HepG2 (cell line): ENCODE measurements around the gene TJP1.

Experiments used
- DNMT1 ChIP-seq: sonication (generic); formaldehyde crosslinking; IDR thresholded peaks from 2 replicates; pipeline ENCODE4 v1.5.1; 2020; ENCODE audit warnings: mild to moderate bottlenecking, missing genetic modification reagents
- POGK ChIP-seq: sonication (generic); formaldehyde crosslinking; conservative IDR thresholded peaks from 2 replicates; pipeline ENCODE4 v1.8.0; 2022; ENCODE audit warnings: mild to moderate bottlenecking, moderate library complexity, missing genetic modification reagents
- POLR2A ChIP-seq, 2 experiments: IDR thresholded peaks; 2 replicates each; pipeline ENCODE4 v1.6.1; 2011; ENCODE audit warnings: low read depth in 2 of 2, low read length in 2 of 2, mild to moderate bottlenecking in 1 of 2, moderate library complexity in 1 of 2; ENCODE audit not compliant: insufficient read depth in 1 of 2
- RBAK ChIP-seq: sonication (generic); formaldehyde crosslinking; IDR thresholded peaks from 2 replicates; pipeline ENCODE4 v1.5.1; 2020; ENCODE audit warnings: mild to moderate bottlenecking, missing genetic modification reagents
- TRIM24 ChIP-seq: sonication (generic); formaldehyde crosslinking; IDR thresholded peaks from 2 replicates; pipeline ENCODE4 v1.8.0; 2022; ENCODE audit warnings: mild to moderate bottlenecking, missing genetic modification reagents
- ZNF749 ChIP-seq: sonication (generic); formaldehyde crosslinking; IDR thresholded peaks from 2 replicates; pipeline ENCODE4 v1.8.0; 2022; ENCODE audit warnings: mild to moderate bottlenecking, missing genetic modification reagents, moderate library complexity, borderline replicate concordance

GRCh38 chr15:29849716-29850115 is 27.4 kb upstream of the TJP1 start:
- no peak for TF ChIP-seq POLR2A (IDR thresholded peaks at IDR 0.05; ENCODE audit: insufficient read depth in 1 of 2, low read depth in 2 of 2, low read length in 2 of 2)
- no peak for TF ChIP-seq DNMT1
- no peak for TF ChIP-seq RBAK (CRISPR knock-in tag)
- TF ChIP-seq ZNF749 (CRISPR knock-in tag), result no peak
- no peak for TF ChIP-seq POGK
- no peak for TF ChIP-seq TRIM24 (CRISPR knock-in tag)
